ENCODE measurements around the gene SPAAR.
"Not testable (repeated sequence)": the region's sequence is repeated elsewhere in the genome, so short reads cannot be mapped to it uniquely, and the experiment has no call there.

SPAAR gene

GRCh38 chr9:35882263-35882848 is 26.9 kb upstream of the SPAAR start:
- peak; percentile 76 for DNase-seq (ENCODE audit: low spot score)
- in situ Hi-C loops (cut with MboI; ENCODE audit: low pct_unique_long_range_greater_than_20kb, low sequenced_read_pairs, unreplicated experiment): loop anchor here (10.0 kb wide), 1 partner anchor 58 kb away; the partner anchor contains the start of genes FAM221B and TMEM8B
- TF ChIP-seq CTCF (IDR thresholded peaks at IDR 0.05; ENCODE audit: extremely low read depth, insufficient read depth, missing control alignments): peak; percentile 91

- DNase-seq (ENCODE audit: low spot score): no peak
- in situ Hi-C loops (cut with MboI; ENCODE audit: low pct_unique_long_range_greater_than_20kb, low sequenced_read_pairs, unreplicated experiment): loop anchor here (10.0 kb wide), 1 partner anchor 58 kb away; the partner anchor contains the start of genes FAM221B and TMEM8B
- TF ChIP-seq CTCF (IDR thresholded peaks at IDR 0.05; ENCODE audit: extremely low read depth, insufficient read depth, missing control alignments): no peak
These were observed 26.3 kb upstream of the SPAAR start for GRCh38 chr9:35882996-35883395.

DNA sequence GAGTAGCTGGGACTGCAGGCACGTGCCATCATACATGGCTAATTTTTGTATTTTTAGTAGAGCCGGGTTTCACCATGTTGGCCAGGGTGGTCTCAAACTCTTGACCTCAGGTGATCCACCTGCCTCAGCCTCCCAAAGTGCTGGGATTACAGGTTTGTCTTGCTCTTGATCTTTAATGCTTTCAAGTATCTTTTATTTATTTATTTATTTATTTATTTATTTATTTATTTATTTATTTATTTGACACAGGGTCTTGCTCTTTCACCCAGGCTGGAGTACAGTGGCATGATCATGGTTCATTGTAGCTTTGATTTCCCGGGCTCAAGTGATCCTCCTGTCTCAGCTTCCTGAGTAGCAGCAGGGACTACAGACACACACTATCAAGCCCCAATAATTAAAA is 24.4 kb upstream of the SPAAR start:
- in situ Hi-C loops (cut with MboI; ENCODE audit: low pct_unique_long_range_greater_than_20kb, low sequenced_read_pairs, unreplicated experiment): loop anchor here (10.0 kb wide), 1 partner anchor 60 kb away; the partner anchor contains the start of genes FAM221B and TMEM8B
- DNase-seq (ENCODE audit: low spot score): not testable (repeated sequence)

GRCh38 chr9:35891646-35892045 is 17.6 kb upstream of the SPAAR start:
- in situ Hi-C loops (cut with MboI; ENCODE audit: low pct_unique_long_range_greater_than_20kb, low sequenced_read_pairs, unreplicated experiment): no loop called here
- no peak for DNase-seq (ENCODE audit: low spot score)
- TF ChIP-seq CTCF (IDR thresholded peaks at IDR 0.05; ENCODE audit: extremely low read depth, insufficient read depth, missing control alignments): no peak

GRCh38 chr9:35892051-35892450 is 17.2 kb upstream of the SPAAR start:
- in situ Hi-C loops (cut with MboI; ENCODE audit: low pct_unique_long_range_greater_than_20kb, low sequenced_read_pairs, unreplicated experiment): no loop called here
- no peak for TF ChIP-seq CTCF (IDR thresholded peaks at IDR 0.05; ENCODE audit: extremely low read depth, insufficient read depth, missing control alignments)
- no peak for DNase-seq (ENCODE audit: low spot score)

DNA sequence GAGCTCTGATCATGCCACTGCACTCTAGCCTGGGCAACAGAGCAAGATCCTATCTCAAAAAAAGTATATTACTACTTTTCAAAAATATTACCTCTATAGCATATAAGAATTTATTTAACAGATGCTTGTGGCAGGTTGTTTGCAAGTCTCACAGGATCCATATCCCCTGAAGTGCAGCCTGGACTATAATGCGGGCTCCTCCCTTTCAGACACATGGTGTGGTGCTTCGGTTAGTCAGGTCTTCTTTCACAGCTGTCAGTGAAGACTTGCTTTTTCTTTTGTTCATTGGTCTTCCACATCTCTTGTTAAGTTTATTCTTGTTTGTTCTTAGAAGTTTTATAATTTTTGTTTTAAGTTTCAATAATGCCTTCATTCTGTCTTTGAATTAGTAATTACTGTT is 12.7 kb upstream of the SPAAR start:
- in situ Hi-C loops (cut with MboI; ENCODE audit: low pct_unique_long_range_greater_than_20kb, low sequenced_read_pairs, unreplicated experiment): no loop called here
- no peak for TF ChIP-seq CTCF (IDR thresholded peaks at IDR 0.05; ENCODE audit: extremely low read depth, insufficient read depth, missing control alignments)
- no peak for DNase-seq (ENCODE audit: low spot score)

GRCh38 chr9:35897376-35898099 is 11.8 kb upstream of the SPAAR start:
- in situ Hi-C loops (cut with MboI; ENCODE audit: low pct_unique_long_range_greater_than_20kb, low sequenced_read_pairs, unreplicated experiment); DNase-seq (ENCODE audit: low spot score): not testable (repeated sequence)

All from GM13977 (cell line).